CD4-positive, alpha-beta T cell treated with Interleukin-17A for 1 hour (primary cell): ENCODE measurements around the gene IBTK.
"Not testable (repeated sequence)": the region's sequence is repeated elsewhere in the genome, so short reads cannot be mapped to it uniquely, and the experiment has no call there.

Source experiments
- DNase-seq: peaks from one replicate; pipeline ENCODE4 v3.0.0-alpha.2; 2020

The IBTK gene

GRCh38 chr6:82247505-82248272 is at the start of gene IBTK:
Gene IBTK, minus strand, starts transcription at chr6:82247744. Its CDS starts 7,258 bp downstream, at chr6:82240486.
- peak; percentile 94 for DNase-seq

- DNase-seq = no peak
Observed at GRCh38 chr6:82283771-82284410, 36.3 kb upstream of the IBTK start.

GRCh38 chr6:82281550-82281949 is 34.0 kb upstream of the IBTK start:
- peak; percentile 31 for DNase-seq

- DNase-seq = no peak
Observed at GRCh38 chr6:82277686-82278085, 30.1 kb upstream of the IBTK start.

- no peak for DNase-seq
Observed at GRCh38 chr6:82275686-82276085, 28.1 kb upstream of the IBTK start.

- no peak for DNase-seq
Observed at GRCh38 chr6:82273295-82273694, 25.8 kb upstream of the IBTK start.

- DNase-seq = peak; percentile 47
Observed at GRCh38 chr6:82270881-82271635, 23.5 kb upstream of the IBTK start.

- DNase-seq = no peak
Observed at GRCh38 chr6:82268301-82268846, 20.8 kb upstream of the IBTK start.

GRCh38 chr6:82264824-82265223 is 17.3 kb upstream of the IBTK start:
- no peak for DNase-seq

- no peak for DNase-seq
Observed at GRCh38 chr6:82264321-82264720, 16.8 kb upstream of the IBTK start.

GRCh38 chr6:82263916-82264315 is 16.4 kb upstream of the IBTK start:
- DNase-seq = no peak

GRCh38 chr6:82260997-82261732 is 13.6 kb upstream of the IBTK start:
- DNase-seq = no peak

- DNase-seq = no peak
Observed at GRCh38 chr6:82259389-82259788, 11.8 kb upstream of the IBTK start.

GRCh38 chr6:82257088-82257774 is 9.7 kb upstream of the IBTK start:
- no peak for DNase-seq

GRCh38 chr6:82254722-82255121 is 7.2 kb upstream of the IBTK start:
- not testable (repeated sequence) for DNase-seq

- peak; percentile 49 for DNase-seq
Observed at GRCh38 chr6:82251942-82252341, 4.4 kb upstream of the IBTK start.

GRCh38 chr6:82249381-82250253 is 2.1 kb upstream of the IBTK start:
- DNase-seq = no peak

- peak; percentile 18 for DNase-seq
Observed at GRCh38 chr6:82248273-82248735, 760 bp upstream of the IBTK start.

GRCh38 chr6:82246802-82247504 is 591 bp downstream of the IBTK start:
- DNase-seq = peak; percentile 6

GRCh38 chr6:82246370-82246769 is 1.2 kb downstream of the IBTK start:
- DNase-seq = peak; percentile 12
